HepG2 (cell line): ENCODE data around the gene CD46. TPM values are rescaled to one million over a fixed set of nuclear protein-coding genes. Genes with fewer than 3 reads are reported as not detected.

ENCODE experiments used
- ATAC-seq: fragments of 200-7000 bp; cut with Tn5 transposase; 3 replicates; pipeline ENCODE4 v1.9.1; 2020; ENCODE audit warnings: mild to moderate bottlenecking, moderate library complexity
- BruUV-seq: library from RNA; stranded (reverse); fragments of 400-500 nt; replicated peaks from 2 replicates; lab custom pipeline; 2021; lab: Mats Ljungman, UMichigan
- CTCF ChIA-PET: fragments of 300-600 bp; formaldehyde crosslinking; extraction: SDS; loops from one replicate; lab custom pipeline; 2021; ENCODE audit warnings: low total read pairs, inconsistent platforms, low intra/inter-chr PET ratio; lab: Yijun Ruan, JAX
- POLR2A ChIA-PET: fragments of 350-600 bp; sonication (Branson Sonifier 250); formaldehyde crosslinking; loops from one replicate; lab custom pipeline; 2020; ENCODE audit warnings: antibody characterized with exemption, inconsistent platforms; lab: Yijun Ruan, JAX
- DNase-seq: peaks from one replicate; pipeline ENCODE4 v3.0.0-alpha.2; 2015; ENCODE audit warnings: low spot score
- FAIRE-seq: peaks from 3 replicates; lab custom pipeline; 2011; peaks lifted over from hg19 to GRCh38; lab: Jason Lieb, UNC
- H2AFZ ChIP-seq: one replicate; pipeline ENCODE4 v1.6.1; 2011; ENCODE audit warnings: low read length, inconsistent platforms
- H3K27ac ChIP-seq: fragments of 300-600 bp; 3 replicates; pipeline ENCODE4 v1.8.0; 2011; ENCODE audit warnings: mixed run types, mild to moderate bottlenecking, mixed read lengths, low read length, inconsistent platforms; ENCODE audit not compliant: insufficient read depth; ENCODE audit errors: extremely low read length
- H3K27me3 ChIP-seq, 2 experiments: fragments of 200-600 bp in 1 of 2; 2 replicates in 1 of 2; 3 replicates in 1 of 2; pipeline versions ENCODE4 v1.6.0 to v1.8.0; 2011; ENCODE audit warnings: low read length in 2 of 2, mild to moderate bottlenecking in 2 of 2, moderate library complexity in 2 of 2, inconsistent platforms in 1 of 2; ENCODE audit not compliant: insufficient read depth in 2 of 2, control insufficient read depth in 1 of 2
- H3K36me3 ChIP-seq, 2 experiments: fragments of 200-600 bp in 1 of 2; replicated peaks in 1 of 2; 2 replicates in 1 of 2; 3 replicates in 1 of 2; pipeline versions ENCODE4 v1.5.1 to v1.8.0; 2011; ENCODE audit warnings: low read length in 2 of 2, inconsistent platforms in 1 of 2; ENCODE audit not compliant: insufficient read depth in 2 of 2, control insufficient read depth in 1 of 2
- H3K4me1 ChIP-seq: 2 replicates; pipeline ENCODE4 v1.5.1; 2012; ENCODE audit warnings: low read length, inconsistent platforms; ENCODE audit not compliant: insufficient read depth
- H3K4me2 ChIP-seq: 2 replicates; pipeline ENCODE4 v1.6.0; 2011; ENCODE audit warnings: low read depth, low read length, inconsistent platforms
- H3K4me3 ChIP-seq, 3 experiments: fragments of 200-600 bp in 1 of 3; sonication (generic), shearing (Covaris generic) in 1 of 3; replicated peaks in 1 of 3; 2 replicates each; pipeline ENCODE4 v1.5.1; 2011 to 2016; ENCODE audit warnings: low read length in 3 of 3, inconsistent platforms in 2 of 3, low read depth in 2 of 3, mild to moderate bottlenecking in 2 of 3, control low read depth in 1 of 3, mixed read lengths in 1 of 3; ENCODE audit not compliant: insufficient read depth in 1 of 3
- H3K79me2 ChIP-seq: one replicate; pipeline ENCODE4 v1.6.1; 2011; ENCODE audit warnings: low read length, inconsistent platforms; ENCODE audit not compliant: insufficient read depth
- H3K9ac ChIP-seq: 2 replicates; pipeline ENCODE4 v1.6.0; 2011; ENCODE audit warnings: mild to moderate bottlenecking, low read depth, low read length, inconsistent platforms; ENCODE audit not compliant: insufficient read depth
- H3K9me3 ChIP-seq: 2 replicates; pipeline ENCODE4 v1.5.1; 2012; ENCODE audit warnings: mild to moderate bottlenecking, low read length
- H4K20me1 ChIP-seq: 2 replicates; pipeline ENCODE4 v1.6.0; 2011; ENCODE audit warnings: inconsistent platforms, mild to moderate bottlenecking, low read length, moderate library complexity; ENCODE audit not compliant: insufficient read depth
- ADNP ChIP-seq: sonication (generic); formaldehyde crosslinking; IDR thresholded peaks from 2 replicates; pipeline ENCODE4 v1.4.0; 2020; ENCODE audit warnings: missing genetic modification reagents
- KLF15 ChIP-seq: sonication (generic); formaldehyde crosslinking; IDR thresholded peaks from 2 replicates; pipeline ENCODE4 v1.8.1; 2023; ENCODE audit warnings: borderline replicate concordance, mild to moderate bottlenecking, inconsistent platforms, missing genetic modification reagents, mixed read lengths
- MAFK ChIP-seq, 2 experiments: IDR thresholded peaks in 1 of 2; conservative IDR thresholded peaks in 1 of 2; 2 replicates each; pipeline ENCODE4 v1.6.1; 2011; ENCODE audit warnings: improper control_type of control experiment in 2 of 2, low read length in 2 of 2
- RFXANK ChIP-seq: IDR thresholded peaks from 2 replicates; pipeline ENCODE4 v1.6.1; 2016
- SPEN ChIP-seq: sonication (generic); formaldehyde crosslinking; IDR thresholded peaks from 2 replicates; pipeline ENCODE4 v1.5.1; 2020; ENCODE audit warnings: low read depth, mild to moderate bottlenecking, missing genetic modification reagents
- SRSF1 ChIP-seq: fragments of 200-400 bp; formaldehyde crosslinking; optimal IDR thresholded peaks from 2 replicates; pipeline ENCODE3; 2017; ENCODE audit warnings: mild to moderate bottlenecking, low read depth, low read length, moderate library complexity
- ZBTB43 ChIP-seq: sonication (generic); formaldehyde crosslinking; conservative IDR thresholded peaks from 2 replicates; pipeline ENCODE4 v1.4.0; 2020; ENCODE audit warnings: missing genetic modification reagents
- ZNF225 ChIP-seq: sonication (generic); formaldehyde crosslinking; IDR thresholded peaks from 2 replicates; pipeline ENCODE4 v1.4.0; 2020; ENCODE audit warnings: mild to moderate bottlenecking, missing genetic modification reagents
- ZNF30 ChIP-seq: sonication (generic); formaldehyde crosslinking; IDR thresholded peaks from 2 replicates; pipeline ENCODE4 v1.5.0; 2020; ENCODE audit warnings: mild to moderate bottlenecking, missing genetic modification reagents
- WGBS: methylation state at CpG from one replicate; pipeline ENCODE4 v1.1.6; 2017; ENCODE audit warnings: low lambda C conversion rate; 5-methylcytosine and 5-hydroxymethylcytosine counted together
- in situ Hi-C: cut with HindIII; loops from 2 replicates; pipeline ENCODE4 v1.10.0; 2017; ENCODE audit warnings: low pct_unique_long_range_greater_than_20kb; ENCODE audit not compliant: extremely low pct_ligation_motif_present
- intact Hi-C: fragments of 100-400 bp; cut with micrococcal nuclease; formaldehyde crosslinking; loops from one replicate; pipeline ENCODE4 v1.10.0; 2022; ENCODE audit not compliant: unreplicated experiment
- polyA plus RNA-seq, 8 experiments: library from polyadenylated mRNA; depleted of rRNA in 3 of 8; stranded (reverse) in 7 of 8; unstranded in 1 of 8; fragments of >200 nt; fragmentation: Illumina TruSeq in 4 of 8; extraction: Trizol in 4 of 8; gene quantifications; 2 replicates each; pipeline versions ENCODE4 v1.2.1 to v1.2.3, GENCODE V29; 2011 to 2016; ENCODE audit warnings: low read depth in 4 of 8, missing spikeins in 1 of 8, mixed read lengths in 1 of 8; ENCODE audit not compliant: insufficient read depth in 1 of 8
- total RNA-seq, 5 experiments: library from RNA; depleted of rRNA; stranded (reverse); fragments of >200 nt; fragmentation: Illumina TruSeq; extraction: Trizol; gene quantifications; 2 replicates each; pipeline ENCODE4 v1.2.3, GENCODE V29; 2016; ENCODE audit warnings: low read depth in 1 of 5
- TF ChIP-seq, protein P1 (sequence below): sonication (generic); formaldehyde crosslinking; IDR thresholded peaks from 2 replicates; pipeline ENCODE4 v1.5.0; 2020; ENCODE audit warnings: missing genetic modification reagents
- TF ChIP-seq, protein P2 (sequence below): sonication (generic); formaldehyde crosslinking; IDR thresholded peaks from 2 replicates; pipeline ENCODE4 v1.4.0; 2020; ENCODE audit warnings: missing genetic modification reagents

CD46 gene
- total and polyA plus RNA-seq, 2 of the 13 experiments (the other 11 are each of a cell fraction or from before 2014, with no cell fraction given) = 130 to 277 TPM

GRCh38 chr1:207813946-207814345 lies 62.1 kb downstream of the CD46 start:
- FAIRE-seq (no peak), ATAC-seq (no peak), DNase-seq (no peak)
- H3K27me3 ChIP-seq = no peaks in the 10 kb centered on the region
- H3K4me1 ChIP-seq = peaks cover 5% of the 10 kb centered on the region
- WGBS = 100% methylated on average over 1 of the region's 3 CpGs
- in situ Hi-C loops = no loop called here
- H2AFZ ChIP-seq = no peak overlapping the region
- no peak overlapping the region for H3K4me2 ChIP-seq
- H3K27ac ChIP-seq = no peak overlapping the region
- intact Hi-C loops = loop anchor here (5.0 kb wide), 1 partner anchor 148 kb away; no protein-coding TSS in a partner anchor
- TF ChIP-seq ADNP (CRISPR knock-in tag) (no peak), RFXANK (no peak), SRSF1 (no peak), ZNF30 (CRISPR knock-in tag) (no peak), KLF15 (CRISPR knock-in tag) (no peak), ZNF225 (CRISPR knock-in tag) (no peak)
- TF ChIP-seq, protein P1, sequence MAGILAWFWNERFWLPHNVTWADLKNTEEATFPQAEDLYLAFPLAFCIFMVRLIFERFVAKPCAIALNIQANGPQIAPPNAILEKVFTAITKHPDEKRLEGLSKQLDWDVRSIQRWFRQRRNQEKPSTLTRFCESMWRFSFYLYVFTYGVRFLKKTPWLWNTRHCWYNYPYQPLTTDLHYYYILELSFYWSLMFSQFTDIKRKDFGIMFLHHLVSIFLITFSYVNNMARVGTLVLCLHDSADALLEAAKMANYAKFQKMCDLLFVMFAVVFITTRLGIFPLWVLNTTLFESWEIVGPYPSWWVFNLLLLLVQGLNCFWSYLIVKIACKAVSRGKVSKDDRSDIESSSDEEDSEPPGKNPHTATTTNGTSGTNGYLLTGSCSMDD (CRISPR knock-in tag) = no peak
- TF ChIP-seq, all 625 proteins: peak for 0
- no TSS peak for BruUV-seq
- ChIA-PET POLR2A (no interaction called here), CTCF (no interaction called here)
- Histone ChIP-seq H3K79me2 (no peaks in the 10 kb centered on the region), H3K9me3 (no peaks in the 10 kb centered on the region), H4K20me1 (0 out of 2 replicates have a peak, but pooled peaks cover 4% of the 10 kb centered on the region), H3K9ac (no peak overlapping the region), H3K36me3 (peaks cover 20 to 67% of the 10 kb centered on the region in 2 experiments), H3K4me3 (no peak overlapping the region)

DNA sequence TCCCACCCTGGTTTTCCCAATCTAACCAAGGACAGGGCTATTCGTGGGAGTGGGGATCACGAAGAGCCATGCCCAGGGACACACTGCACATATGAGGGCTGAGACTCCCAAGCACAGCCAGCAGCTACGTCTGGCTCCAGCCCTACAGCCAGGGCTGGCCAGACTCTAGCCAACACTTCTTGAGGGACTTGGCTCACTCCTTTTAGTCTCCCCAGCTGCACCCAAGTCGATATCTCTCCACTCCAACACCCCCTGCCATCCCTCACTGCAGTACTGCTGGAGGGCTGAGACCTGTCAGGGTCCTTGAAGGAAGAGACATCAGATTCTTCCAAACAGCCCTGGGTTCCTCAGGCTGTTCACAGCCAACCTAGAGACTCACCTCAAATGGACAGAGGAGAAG lies 62.6 kb downstream of the CD46 start:
- Histone ChIP-seq H3K4me2 (no peak overlapping the region), H3K4me1 (peaks cover 5% of the 10 kb centered on the region), H3K36me3 (peaks cover 19 to 66% of the 10 kb centered on the region in 2 experiments), H3K79me2 (no peaks in the 10 kb centered on the region), H4K20me1 (0 out of 2 replicates have a peak, but pooled peaks cover 4% of the 10 kb centered on the region), H2AFZ (no peak overlapping the region), H3K4me3 (no peak overlapping the region), H3K9ac (no peak overlapping the region), H3K9me3 (no peaks in the 10 kb centered on the region), H3K27ac (no peak overlapping the region), H3K27me3 (no peaks in the 10 kb centered on the region)
- DNase-seq = no peak
- in situ Hi-C loops (no loop called here), intact Hi-C loops (loop anchor here (5.0 kb wide), 1 partner anchor 148 kb away; no protein-coding TSS in a partner anchor)
- no peak for ATAC-seq
- BruUV-seq = no TSS peak
- ChIA-PET POLR2A (no interaction called here), CTCF (no interaction called here)
- FAIRE-seq = no peak
- 92% methylated on average over 4 of the region's 4 CpGs for WGBS
- no peak for TF ChIP-seq ZBTB43 (CRISPR knock-in tag)
- TF ChIP-seq, protein P2, sequence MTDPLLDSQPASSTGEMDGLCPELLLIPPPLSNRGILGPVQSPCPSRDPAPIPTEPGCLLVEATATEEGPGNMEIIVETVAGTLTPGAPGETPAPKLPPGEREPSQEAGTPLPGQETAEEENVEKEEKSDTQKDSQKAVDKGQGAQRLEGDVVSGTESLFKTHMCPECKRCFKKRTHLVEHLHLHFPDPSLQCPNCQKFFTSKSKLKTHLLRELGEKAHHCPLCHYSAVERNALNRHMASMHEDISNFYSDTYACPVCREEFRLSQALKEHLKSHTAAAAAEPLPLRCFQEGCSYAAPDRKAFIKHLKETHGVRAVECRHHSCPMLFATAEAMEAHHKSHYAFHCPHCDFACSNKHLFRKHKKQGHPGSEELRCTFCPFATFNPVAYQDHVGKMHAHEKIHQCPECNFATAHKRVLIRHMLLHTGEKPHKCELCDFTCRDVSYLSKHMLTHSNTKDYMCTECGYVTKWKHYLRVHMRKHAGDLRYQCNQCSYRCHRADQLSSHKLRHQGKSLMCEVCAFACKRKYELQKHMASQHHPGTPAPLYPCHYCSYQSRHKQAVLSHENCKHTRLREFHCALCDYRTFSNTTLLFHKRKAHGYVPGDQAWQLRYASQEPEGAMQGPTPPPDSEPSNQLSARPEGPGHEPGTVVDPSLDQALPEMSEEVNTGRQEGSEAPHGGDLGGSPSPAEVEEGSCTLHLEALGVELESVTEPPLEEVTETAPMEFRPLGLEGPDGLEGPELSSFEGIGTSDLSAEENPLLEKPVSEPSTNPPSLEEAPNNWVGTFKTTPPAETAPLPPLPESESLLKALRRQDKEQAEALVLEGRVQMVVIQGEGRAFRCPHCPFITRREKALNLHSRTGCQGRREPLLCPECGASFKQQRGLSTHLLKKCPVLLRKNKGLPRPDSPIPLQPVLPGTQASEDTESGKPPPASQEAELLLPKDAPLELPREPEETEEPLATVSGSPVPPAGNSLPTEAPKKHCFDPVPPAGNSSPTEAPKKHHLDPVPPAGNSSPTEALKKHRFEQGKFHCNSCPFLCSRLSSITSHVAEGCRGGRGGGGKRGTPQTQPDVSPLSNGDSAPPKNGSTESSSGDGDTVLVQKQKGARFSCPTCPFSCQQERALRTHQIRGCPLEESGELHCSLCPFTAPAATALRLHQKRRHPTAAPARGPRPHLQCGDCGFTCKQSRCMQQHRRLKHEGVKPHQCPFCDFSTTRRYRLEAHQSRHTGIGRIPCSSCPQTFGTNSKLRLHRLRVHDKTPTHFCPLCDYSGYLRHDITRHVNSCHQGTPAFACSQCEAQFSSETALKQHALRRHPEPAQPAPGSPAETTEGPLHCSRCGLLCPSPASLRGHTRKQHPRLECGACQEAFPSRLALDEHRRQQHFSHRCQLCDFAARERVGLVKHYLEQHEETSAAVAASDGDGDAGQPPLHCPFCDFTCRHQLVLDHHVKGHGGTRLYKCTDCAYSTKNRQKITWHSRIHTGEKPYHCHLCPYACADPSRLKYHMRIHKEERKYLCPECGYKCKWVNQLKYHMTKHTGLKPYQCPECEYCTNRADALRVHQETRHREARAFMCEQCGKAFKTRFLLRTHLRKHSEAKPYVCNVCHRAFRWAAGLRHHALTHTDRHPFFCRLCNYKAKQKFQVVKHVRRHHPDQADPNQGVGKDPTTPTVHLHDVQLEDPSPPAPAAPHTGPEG = no peak
- TF ChIP-seq MAFK (conservative IDR thresholded peaks at IDR 0.05 in 1 of 2, IDR thresholded peaks at IDR 0.05 in 1 of 2; ENCODE audit: low read length in 2 of 2) = no peak
- no peak for TF ChIP-seq SPEN (CRISPR knock-in tag)
